Measurements from ENCODE around the gene CNNM1. TPM values are rescaled to one million over a fixed set of nuclear protein-coding genes. Genes with fewer than 3 reads are reported as not detected.

CNNM1 gene
- total RNA-seq, 1 donor from 2014 or later: 0.56 TPM

DNA sequence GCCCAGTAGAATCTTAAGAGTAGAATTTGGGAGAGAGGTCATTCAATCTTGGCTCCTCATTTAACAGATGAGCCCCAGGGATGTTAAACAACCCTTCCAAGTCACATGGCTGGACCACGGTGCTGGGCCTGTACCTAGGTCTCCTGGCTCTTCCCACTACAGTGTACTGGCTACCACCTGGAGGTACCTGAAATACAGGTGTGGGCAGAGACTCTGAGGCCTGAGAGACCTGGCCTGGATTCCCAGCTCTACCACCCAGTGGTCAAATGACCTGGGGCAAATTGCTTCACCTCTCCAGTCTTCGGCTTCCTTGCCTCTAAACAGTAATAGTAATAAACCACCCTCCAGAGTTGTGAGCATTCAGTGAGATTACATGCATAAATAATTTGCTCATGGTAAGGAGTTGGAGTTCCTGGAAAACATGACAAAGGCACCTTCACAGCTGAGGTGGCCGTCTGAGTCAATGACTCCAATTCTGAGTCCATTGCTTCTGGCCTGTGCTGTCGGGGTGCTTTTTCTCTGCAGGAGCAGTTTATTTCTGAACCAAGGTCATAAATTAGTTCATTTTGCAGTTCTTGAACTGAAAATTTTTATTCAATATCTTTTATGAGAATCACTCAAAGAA, 98.5 kb downstream of the CNNM1 start:
- peaks cover 4% of the 10 kb centered on the region for H3K4me1 ChIP-seq
- H3K27ac ChIP-seq: no peak overlapping the region
- peaks cover 2% of the 10 kb centered on the region for H3K27me3 Mint-ChIP-seq (ENCODE audit: insufficient read depth, low read depth)
- no peak overlapping the region for H3K4me3 Mint-ChIP-seq
- no peaks in the 10 kb centered on the region for H3K9me3 ChIP-seq (ENCODE audit: low read depth)
- H3K36me3 ChIP-seq: no peaks in the 10 kb centered on the region
- no peaks in the 10 kb centered on the region for H4K20me1 ChIP-seq (ENCODE audit: low read depth)
- H3K79me2 ChIP-seq (ENCODE audit: low read depth): peaks cover 58% of the 10 kb centered on the region
- H3K27ac Mint-ChIP-seq: no peak overlapping the region
- no peak overlapping the region for H2AFZ ChIP-seq (replicated peaks)
- no peaks in the 10 kb centered on the region for H3K9me3 Mint-ChIP-seq
- peaks cover 15% of the 10 kb centered on the region for H3K4me1 Mint-ChIP-seq
- no peak overlapping the region for H3K9ac ChIP-seq
- no peak overlapping the region for H3K4me2 ChIP-seq
- no peaks in the 10 kb centered on the region for H3F3A ChIP-seq (ENCODE audit: low read depth)
- H3K4me3 ChIP-seq: no peak overlapping the region
- no peak for DNase-seq (ENCODE audit: low spot score)
- peaks cover 1% of the 10 kb centered on the region for H3K36me3 Mint-ChIP-seq
- H3K27me3 ChIP-seq: no peaks in the 10 kb centered on the region
- TF ChIP-seq EZH2 (IDR thresholded peaks at IDR 0.05) (no peak), EZH2phosphoT487 (IDR thresholded peaks at IDR 0.05) (no peak)
- TF ChIP-seq, protein P1, sequence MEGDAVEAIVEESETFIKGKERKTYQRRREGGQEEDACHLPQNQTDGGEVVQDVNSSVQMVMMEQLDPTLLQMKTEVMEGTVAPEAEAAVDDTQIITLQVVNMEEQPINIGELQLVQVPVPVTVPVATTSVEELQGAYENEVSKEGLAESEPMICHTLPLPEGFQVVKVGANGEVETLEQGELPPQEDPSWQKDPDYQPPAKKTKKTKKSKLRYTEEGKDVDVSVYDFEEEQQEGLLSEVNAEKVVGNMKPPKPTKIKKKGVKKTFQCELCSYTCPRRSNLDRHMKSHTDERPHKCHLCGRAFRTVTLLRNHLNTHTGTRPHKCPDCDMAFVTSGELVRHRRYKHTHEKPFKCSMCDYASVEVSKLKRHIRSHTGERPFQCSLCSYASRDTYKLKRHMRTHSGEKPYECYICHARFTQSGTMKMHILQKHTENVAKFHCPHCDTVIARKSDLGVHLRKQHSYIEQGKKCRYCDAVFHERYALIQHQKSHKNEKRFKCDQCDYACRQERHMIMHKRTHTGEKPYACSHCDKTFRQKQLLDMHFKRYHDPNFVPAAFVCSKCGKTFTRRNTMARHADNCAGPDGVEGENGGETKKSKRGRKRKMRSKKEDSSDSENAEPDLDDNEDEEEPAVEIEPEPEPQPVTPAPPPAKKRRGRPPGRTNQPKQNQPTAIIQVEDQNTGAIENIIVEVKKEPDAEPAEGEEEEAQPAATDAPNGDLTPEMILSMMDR (IDR thresholded peaks at IDR 0.05): no peak

DNA sequence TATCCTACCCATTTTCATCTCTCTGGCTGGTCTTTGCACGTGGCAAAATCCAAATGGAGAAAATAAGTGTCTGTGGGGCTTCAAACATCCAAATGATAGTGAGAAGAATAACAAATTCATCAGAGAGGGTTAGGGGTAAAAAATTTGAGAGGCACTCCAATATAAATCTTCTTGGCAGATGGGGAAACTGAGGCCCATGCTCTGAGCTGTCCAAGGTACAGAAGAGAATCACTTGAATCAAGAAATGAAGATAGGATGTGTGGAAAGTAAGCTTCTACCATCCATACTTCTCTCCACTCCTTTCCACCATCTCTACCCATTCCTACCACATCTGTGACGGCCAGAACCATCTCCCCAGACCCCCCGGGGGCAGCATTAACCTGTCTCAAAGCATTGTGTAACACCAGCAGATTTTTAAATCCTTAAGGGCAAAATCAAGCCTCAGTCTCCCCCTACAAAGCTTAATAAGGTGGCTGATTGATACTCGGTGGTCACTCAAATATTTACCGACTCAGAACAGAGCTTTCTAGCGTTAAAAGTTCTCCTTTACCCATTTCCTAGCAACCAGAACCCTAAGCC, 100.5 kb downstream of the CNNM1 start:
- Mint-ChIP-seq H3K4me1 (peaks cover 17% of the 10 kb centered on the region), H3K4me3 (peak overlapping the region; percentile 99), H3K9me3 (no peaks in the 10 kb centered on the region), H3K27ac (no peak overlapping the region), H3K27me3 (ENCODE audit: insufficient read depth, low read depth) (peaks cover 2% of the 10 kb centered on the region), H3K36me3 (peaks cover 4% of the 10 kb centered on the region)
- Histone ChIP-seq H3K79me2 (ENCODE audit: low read depth) (peaks cover 49% of the 10 kb centered on the region), H3K9me3 (ENCODE audit: low read depth) (no peaks in the 10 kb centered on the region), H3F3A (ENCODE audit: low read depth) (no peaks in the 10 kb centered on the region), H3K27ac (no peak overlapping the region), H4K20me1 (ENCODE audit: low read depth) (no peaks in the 10 kb centered on the region), H3K4me2 (peak overlapping the region; percentile 81), H3K36me3 (no peaks in the 10 kb centered on the region), H3K4me3 (peak overlapping the region; percentile 89), H2AFZ (replicated peaks) (no peak overlapping the region), H3K4me1 (peaks cover 4% of the 10 kb centered on the region), H3K27me3 (no peaks in the 10 kb centered on the region), H3K9ac (peak overlapping the region; percentile 65)
- DNase-seq (ENCODE audit: low spot score): no peak
- TF ChIP-seq EZH2phosphoT487 (IDR thresholded peaks at IDR 0.05): no peak
- TF ChIP-seq, protein P1 (IDR thresholded peaks at IDR 0.05): no peak
- TF ChIP-seq EZH2 (IDR thresholded peaks at IDR 0.05): no peak

DNA sequence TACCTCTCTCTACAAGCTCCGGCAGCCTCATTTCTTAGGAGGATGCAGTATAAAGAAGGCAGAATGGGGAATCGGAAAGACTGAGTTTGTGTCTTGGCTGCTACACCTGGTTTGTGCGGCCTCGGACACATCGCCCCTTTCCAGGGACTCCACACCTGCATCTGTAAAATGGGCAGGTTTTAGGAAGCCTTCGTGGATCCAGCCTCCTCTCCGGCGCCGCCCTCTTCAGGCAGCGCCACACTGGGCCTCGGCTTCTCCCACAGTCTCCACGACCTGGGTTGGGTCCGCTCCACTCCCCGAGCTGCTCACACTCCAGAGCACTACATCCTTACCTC, 100.9 kb downstream of the CNNM1 start:
- peak overlapping the region; percentile 81 for H3K4me2 ChIP-seq
- H4K20me1 ChIP-seq (ENCODE audit: low read depth): no peaks in the 10 kb centered on the region
- no peaks in the 10 kb centered on the region for H3F3A ChIP-seq (ENCODE audit: low read depth)
- peaks cover 2% of the 10 kb centered on the region for H3K27me3 Mint-ChIP-seq (ENCODE audit: insufficient read depth, low read depth)
- no peaks in the 10 kb centered on the region for H3K27me3 ChIP-seq
- no peaks in the 10 kb centered on the region for H3K9me3 Mint-ChIP-seq
- peaks cover 3% of the 10 kb centered on the region for H3K36me3 Mint-ChIP-seq
- H2AFZ ChIP-seq (replicated peaks): peak overlapping the region; percentile 84
- H3K79me2 ChIP-seq (ENCODE audit: low read depth): peaks cover 46% of the 10 kb centered on the region
- H3K4me1 ChIP-seq: peaks cover 4% of the 10 kb centered on the region
- no peaks in the 10 kb centered on the region for H3K9me3 ChIP-seq (ENCODE audit: low read depth)
- peaks cover 18% of the 10 kb centered on the region for H3K4me1 Mint-ChIP-seq
- H3K4me3 ChIP-seq: peak overlapping the region; percentile 89
- no peaks in the 10 kb centered on the region for H3K36me3 ChIP-seq
- H3K4me3 Mint-ChIP-seq: peak overlapping the region; percentile 99
- no peak for DNase-seq (ENCODE audit: low spot score)
- no peak overlapping the region for H3K27ac Mint-ChIP-seq
- no peak overlapping the region for H3K27ac ChIP-seq
- TF ChIP-seq EZH2 (IDR thresholded peaks at IDR 0.05) (no peak), EZH2phosphoT487 (IDR thresholded peaks at IDR 0.05) (no peak)
- peak overlapping the region; percentile 65 for H3K9ac ChIP-seq

All from neural progenitor cell (in vitro differentiated cells).